WTC11 (cell line): ENCODE results near the gene MYO5C.
"Not testable (repeated sequence)": the region's sequence is repeated elsewhere in the genome, so short reads cannot be mapped to it uniquely, and the experiment has no call there.

Source experiments
- FOXJ3 ChIP-seq: sonication (generic); formaldehyde crosslinking; IDR thresholded peaks from 2 replicates; pipeline ENCODE4 v1.9.0; 2021; ENCODE audit warnings: missing genetic modification reagents, mild to moderate bottlenecking, borderline replicate concordance
- ZNF232 ChIP-seq: sonication (generic); formaldehyde crosslinking; IDR thresholded peaks from 2 replicates; pipeline ENCODE4 v1.8.0; 2022; ENCODE audit warnings: mild to moderate bottlenecking, missing genetic modification reagents
- TF ChIP-seq, protein P1 (sequence below): sonication (generic); formaldehyde crosslinking; IDR thresholded peaks from 2 replicates; pipeline ENCODE4 v1.8.1; 2023; ENCODE audit warnings: mild to moderate bottlenecking, missing genetic modification reagents, moderate library complexity
- TF ChIP-seq, protein P2 (sequence below): fragments of 200-600 bp; IDR thresholded peaks from 2 replicates; pipeline ENCODE4 v1.8.0; 2022; ENCODE audit warnings: antibody characterized with exemption

DNA sequence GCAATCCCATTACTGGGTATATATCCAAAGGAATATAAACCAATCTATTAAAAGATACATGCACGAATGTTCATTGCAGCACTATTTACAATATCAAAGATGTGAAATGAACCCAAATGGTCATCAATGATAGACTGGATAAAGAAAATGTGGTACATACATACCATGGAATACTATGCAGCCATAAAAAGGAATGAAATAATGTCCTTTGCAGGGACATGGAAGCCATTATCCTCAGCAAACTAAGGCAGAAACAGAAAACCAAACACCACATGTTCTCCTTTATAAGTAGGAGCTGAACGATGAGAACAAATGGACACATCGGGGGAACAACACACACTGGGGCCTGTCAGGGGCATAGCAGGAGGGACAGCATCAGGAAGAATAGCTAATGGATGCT lies 125.4 kb downstream of the MYO5C start:
- TF ChIP-seq ZNF232 (CRISPR knock-in tag); FOXJ3: not testable (repeated sequence)
- TF ChIP-seq, protein P1, sequence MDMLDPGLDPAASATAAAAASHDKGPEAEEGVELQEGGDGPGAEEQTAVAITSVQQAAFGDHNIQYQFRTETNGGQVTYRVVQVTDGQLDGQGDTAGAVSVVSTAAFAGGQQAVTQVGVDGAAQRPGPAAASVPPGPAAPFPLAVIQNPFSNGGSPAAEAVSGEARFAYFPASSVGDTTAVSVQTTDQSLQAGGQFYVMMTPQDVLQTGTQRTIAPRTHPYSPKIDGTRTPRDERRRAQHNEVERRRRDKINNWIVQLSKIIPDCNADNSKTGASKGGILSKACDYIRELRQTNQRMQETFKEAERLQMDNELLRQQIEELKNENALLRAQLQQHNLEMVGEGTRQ (CRISPR knock-in tag): not testable (repeated sequence)
- TF ChIP-seq, protein P2, sequence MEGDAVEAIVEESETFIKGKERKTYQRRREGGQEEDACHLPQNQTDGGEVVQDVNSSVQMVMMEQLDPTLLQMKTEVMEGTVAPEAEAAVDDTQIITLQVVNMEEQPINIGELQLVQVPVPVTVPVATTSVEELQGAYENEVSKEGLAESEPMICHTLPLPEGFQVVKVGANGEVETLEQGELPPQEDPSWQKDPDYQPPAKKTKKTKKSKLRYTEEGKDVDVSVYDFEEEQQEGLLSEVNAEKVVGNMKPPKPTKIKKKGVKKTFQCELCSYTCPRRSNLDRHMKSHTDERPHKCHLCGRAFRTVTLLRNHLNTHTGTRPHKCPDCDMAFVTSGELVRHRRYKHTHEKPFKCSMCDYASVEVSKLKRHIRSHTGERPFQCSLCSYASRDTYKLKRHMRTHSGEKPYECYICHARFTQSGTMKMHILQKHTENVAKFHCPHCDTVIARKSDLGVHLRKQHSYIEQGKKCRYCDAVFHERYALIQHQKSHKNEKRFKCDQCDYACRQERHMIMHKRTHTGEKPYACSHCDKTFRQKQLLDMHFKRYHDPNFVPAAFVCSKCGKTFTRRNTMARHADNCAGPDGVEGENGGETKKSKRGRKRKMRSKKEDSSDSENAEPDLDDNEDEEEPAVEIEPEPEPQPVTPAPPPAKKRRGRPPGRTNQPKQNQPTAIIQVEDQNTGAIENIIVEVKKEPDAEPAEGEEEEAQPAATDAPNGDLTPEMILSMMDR: not testable (repeated sequence)
